Nephron (organoid): ENCODE data around the gene PRRC2A.

ENCODE experiments used
- H3K27ac Mint-ChIP-seq, 3 experiments: 2 replicates each; pipeline ENCODE4 v1.8.0; 2020; ENCODE audit warnings: mixed read lengths in 3 of 3, mild to moderate bottlenecking in 2 of 3, moderate library complexity in 1 of 3
- H3K27me3 Mint-ChIP-seq: 2 replicates; pipeline ENCODE4 v1.8.0; 2021; ENCODE audit warnings: low read depth, mild to moderate bottlenecking, moderate library complexity, mixed read lengths
- H3K36me3 Mint-ChIP-seq: 2 replicates; pipeline ENCODE4 v1.8.0; 2020; ENCODE audit warnings: low read depth, mixed read lengths
- H3K4me1 Mint-ChIP-seq: 2 replicates; pipeline ENCODE4 v1.8.0; 2020; ENCODE audit warnings: mixed read lengths
- H3K4me3 Mint-ChIP-seq, 3 experiments: 2 replicates each; pipeline ENCODE4 v1.8.0; 2020; ENCODE audit warnings: mild to moderate bottlenecking in 3 of 3, mixed read lengths in 3 of 3, moderate library complexity in 2 of 3
- H3K9me3 Mint-ChIP-seq: 2 replicates; pipeline ENCODE4 v1.8.0; 2020; ENCODE audit warnings: mixed read lengths
- CTCF ChIP-seq, 3 experiments: fragments of 200-600 bp; sonication (generic); IDR thresholded peaks; one replicate each; pipeline ENCODE4 v1.5.0; 2021; ENCODE audit warnings: antibody characterized with exemption in 3 of 3; ENCODE audit not compliant: unreplicated experiment in 3 of 3

PRRC2A gene

GRCh38 chr6:31666337-31666965 lies 45.9 kb downstream of the PRRC2A start:
- TF ChIP-seq CTCF (IDR thresholded peaks at IDR 0.05; ENCODE audit: unreplicated experiment in 3 of 3): no peak
- peaks cover 42% of the 10 kb centered on the region for H3K4me1 Mint-ChIP-seq
- no peaks in the 10 kb centered on the region for H3K9me3 Mint-ChIP-seq
- peak overlapping the region; percentile 93 to 97 (median 95) for H3K4me3 Mint-ChIP-seq
- no peaks in the 10 kb centered on the region for H3K27me3 Mint-ChIP-seq
- peak overlapping the region; percentile 97 to 99 (median 99) for H3K27ac Mint-ChIP-seq
- H3K36me3 Mint-ChIP-seq: peaks cover 61% of the 10 kb centered on the region

GRCh38 chr6:31669676-31670075 lies 49.2 kb downstream of the PRRC2A start, which contains the start of gene LY6G5B:
TSS of gene LY6G5B (plus strand) at chr6:31669976. CDS start at chr6:31670951, 975 bp downstream.
- no peaks in the 10 kb centered on the region for H3K9me3 Mint-ChIP-seq
- H3K36me3 Mint-ChIP-seq: peaks cover 62% of the 10 kb centered on the region
- H3K4me3 Mint-ChIP-seq: peak within 1 kb of the TSS; percentile 19 to 70 (median 25)

GRCh38 chr6:31676322-31676903 lies 55.9 kb downstream of the PRRC2A start:
- no peak for TF ChIP-seq CTCF (IDR thresholded peaks at IDR 0.05; ENCODE audit: unreplicated experiment in 3 of 3)
- Mint-ChIP-seq H3K4me3 (peak overlapping the region in 1 of 3 experiments; percentile 24), H3K27ac (peak overlapping the region in 1 of 3 experiments; percentile 30), H3K36me3 (peaks cover 18% of the 10 kb centered on the region), H3K9me3 (no peaks in the 10 kb centered on the region), H3K4me1 (peaks cover 11% of the 10 kb centered on the region), H3K27me3 (no peaks in the 10 kb centered on the region)

More at GRCh38 chr6:31669676-31670075, 49.2 kb downstream of the PRRC2A start, which contains the start of gene LY6G5B:
- TF ChIP-seq CTCF (IDR thresholded peaks at IDR 0.05; ENCODE audit: unreplicated experiment in 3 of 3): no peak
- Mint-ChIP-seq H3K27ac (no peak within 1 kb of the TSS), H3K27me3 (no peaks in the 10 kb centered on the region), H3K4me1 (peaks cover 21% of the 10 kb centered on the region)

GRCh38 chr6:31676904-31677303 lies 56.4 kb downstream of the PRRC2A start:
- H3K9me3 Mint-ChIP-seq: no peaks in the 10 kb centered on the region
- no peaks in the 10 kb centered on the region for H3K27me3 Mint-ChIP-seq
- no peak overlapping the region for H3K4me3 Mint-ChIP-seq
- peak overlapping the region in 1 of 3 experiments; percentile 30 for H3K27ac Mint-ChIP-seq
- H3K4me1 Mint-ChIP-seq: peaks cover 15% of the 10 kb centered on the region
- no peak for TF ChIP-seq CTCF (IDR thresholded peaks at IDR 0.05; ENCODE audit: unreplicated experiment in 3 of 3)
- H3K36me3 Mint-ChIP-seq: peaks cover 14% of the 10 kb centered on the region

- peaks cover 15% of the 10 kb centered on the region for H3K4me1 Mint-ChIP-seq
- H3K36me3 Mint-ChIP-seq: peaks cover 4% of the 10 kb centered on the region
- H3K9me3 Mint-ChIP-seq: no peaks in the 10 kb centered on the region
- H3K4me3 Mint-ChIP-seq: no peak overlapping the region
- no peaks in the 10 kb centered on the region for H3K27me3 Mint-ChIP-seq
- TF ChIP-seq CTCF (IDR thresholded peaks at IDR 0.05; ENCODE audit: unreplicated experiment in 3 of 3): no peak
- no peak overlapping the region for H3K27ac Mint-ChIP-seq
Measured at GRCh38 chr6:31677955-31678354, 57.4 kb downstream of the PRRC2A start.
